ENCODE measurements around the gene RPUSD4. TPM values are rescaled to one million over a fixed set of nuclear protein-coding genes. Genes with fewer than 3 reads are reported as not detected.
A peak's percentile ranks its signal among the peaks of the same experiment; 100 is the strongest.

RPUSD4 gene
- total RNA-seq, 4 donors from 2014 or later = 17.5 to 24.1 (median 20.7) TPM

DNA sequence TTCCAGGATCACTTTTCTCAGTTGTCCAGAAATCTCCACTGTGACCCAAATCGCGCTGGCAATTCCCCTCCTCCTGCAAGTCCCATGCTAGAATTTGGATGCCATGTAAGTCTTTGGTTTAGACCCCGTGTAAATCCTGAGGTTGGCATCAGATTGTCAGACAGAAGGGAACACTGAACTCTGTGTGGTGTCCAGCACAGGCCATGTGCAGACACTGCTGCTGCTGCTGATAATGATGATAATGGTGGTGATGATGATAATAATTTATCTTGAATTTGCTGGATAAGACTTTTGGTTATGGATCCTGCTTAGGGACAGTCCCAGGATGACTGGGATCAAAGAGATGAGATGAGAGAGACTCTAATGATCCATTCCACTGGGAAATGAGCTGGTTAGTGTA lies 45.0 kb downstream of the RPUSD4 start:
- no peak for DNase-seq (ENCODE audit: low spot score in 2 of 2)
- intact Hi-C loops (cut with DNase I; ENCODE audit: low total_unique reads) = no loop called here
- no peak overlapping the region for H3K4me3 ChIP-seq (ENCODE audit: low read depth, poor library complexity, severe bottlenecking)
- no peak for TF ChIP-seq CTCF (IDR thresholded peaks at IDR 0.05)
- no peak for TF ChIP-seq POLR2A (IDR thresholded peaks at IDR 0.05)
- WGBS, 2 donors = 93 to 95% methylated on average over 3 of the region's 3 CpGs

GRCh38 chr11:126165757-126166156 lies 45.7 kb downstream of the RPUSD4 start:
- WGBS, 2 donors = 63 to 77% methylated on average over 10 of the region's 10 CpGs
- TF ChIP-seq POLR2A (IDR thresholded peaks at IDR 0.05) (no peak), CTCF (IDR thresholded peaks at IDR 0.05) (no peak)
- H3K4me3 ChIP-seq (ENCODE audit: low read depth, poor library complexity, severe bottlenecking) = no peak overlapping the region
- intact Hi-C loops (cut with DNase I; ENCODE audit: low total_unique reads) = no loop called here
- DNase-seq (ENCODE audit: low spot score in 2 of 2) = no peak

GRCh38 chr11:126165311-126165720 lies 46.1 kb downstream of the RPUSD4 start:
- no peak for DNase-seq (ENCODE audit: low spot score in 2 of 2)
- TF ChIP-seq POLR2A (IDR thresholded peaks at IDR 0.05) = no peak
- TF ChIP-seq CTCF (IDR thresholded peaks at IDR 0.05) = no peak
- 85 to 88% methylated on average over 9 of the region's 9 CpGs for WGBS, 2 donors
- H3K4me3 ChIP-seq (ENCODE audit: low read depth, poor library complexity, severe bottlenecking) = no peak overlapping the region
- intact Hi-C loops (cut with DNase I; ENCODE audit: low total_unique reads) = no loop called here

- no peak overlapping the region for H3K4me3 ChIP-seq (ENCODE audit: low read depth, poor library complexity, severe bottlenecking)
- 93 to 98% methylated on average over 8 of the region's 8 CpGs for WGBS, 2 donors
- TF ChIP-seq POLR2A (IDR thresholded peaks at IDR 0.05) (no peak), CTCF (IDR thresholded peaks at IDR 0.05) (no peak)
- no peak for DNase-seq (ENCODE audit: low spot score in 2 of 2)
- intact Hi-C loops (cut with DNase I; ENCODE audit: low total_unique reads) = no loop called here
Measured at GRCh38 chr11:126164781-126165180, 46.7 kb downstream of the RPUSD4 start.

DNA sequence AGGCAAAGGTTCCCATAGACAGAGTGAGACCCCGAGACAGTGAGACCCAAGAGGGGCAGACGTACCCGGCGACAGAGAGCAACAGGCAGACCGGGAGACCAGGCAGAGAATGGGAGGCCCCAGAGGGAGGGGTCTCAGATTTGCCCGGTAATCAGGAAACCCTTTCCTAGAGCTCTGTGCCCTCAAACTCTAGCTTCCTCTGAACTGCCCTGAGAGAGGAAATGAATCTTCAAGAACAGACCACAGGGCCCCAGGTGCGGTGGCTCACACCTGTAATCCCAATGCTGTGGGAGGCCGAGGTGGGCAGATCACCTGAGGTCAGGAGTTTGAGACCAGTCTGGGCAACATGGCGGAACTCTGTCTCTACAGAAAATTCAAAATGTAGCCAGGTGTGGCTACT lies 47.7 kb downstream of the RPUSD4 start:
- H3K4me3 ChIP-seq (ENCODE audit: low read depth, poor library complexity, severe bottlenecking) = no peak overlapping the region
- no peak for DNase-seq (ENCODE audit: low spot score in 2 of 2)
- no peak for TF ChIP-seq CTCF (IDR thresholded peaks at IDR 0.05)
- no peak for TF ChIP-seq POLR2A (IDR thresholded peaks at IDR 0.05)
- WGBS, 2 donors = 81 to 87% methylated on average over 9 of the region's 9 CpGs
- intact Hi-C loops (cut with DNase I; ENCODE audit: low total_unique reads) = no loop called here

GRCh38 chr11:126163074-126163700 lies 48.3 kb downstream of the RPUSD4 start:
- no peak overlapping the region for H3K4me3 ChIP-seq (ENCODE audit: low read depth, poor library complexity, severe bottlenecking)
- peak in 1 of 2 donors; percentile 77 for DNase-seq (ENCODE audit: low spot score in 2 of 2)
- TF ChIP-seq POLR2A (IDR thresholded peaks at IDR 0.05) = no peak
- no peak for TF ChIP-seq CTCF (IDR thresholded peaks at IDR 0.05)
- 26 to 39% methylated on average over 22 of the region's 22 CpGs for WGBS, 2 donors
- intact Hi-C loops (cut with DNase I; ENCODE audit: low total_unique reads) = no loop called here

All from lower leg skin (tissue), 4 donors.